GM19438 (cell line): ENCODE data around the gene GADL1.
A peak's percentile ranks its signal among the peaks of the same experiment; 100 is the strongest.

Experiments
- ATAC-seq: cut with Tn5 transposase; IDR thresholded peaks from one replicate; pipeline ENCODE4 v1.9.1; 2021; ENCODE audit warnings: low read depth; ENCODE audit not compliant: unreplicated experiment

The GADL1 gene

GRCh38 chr3:30698549-30698948 is 195.9 kb downstream of the GADL1 start:
- ATAC-seq, result no peak

DNA sequence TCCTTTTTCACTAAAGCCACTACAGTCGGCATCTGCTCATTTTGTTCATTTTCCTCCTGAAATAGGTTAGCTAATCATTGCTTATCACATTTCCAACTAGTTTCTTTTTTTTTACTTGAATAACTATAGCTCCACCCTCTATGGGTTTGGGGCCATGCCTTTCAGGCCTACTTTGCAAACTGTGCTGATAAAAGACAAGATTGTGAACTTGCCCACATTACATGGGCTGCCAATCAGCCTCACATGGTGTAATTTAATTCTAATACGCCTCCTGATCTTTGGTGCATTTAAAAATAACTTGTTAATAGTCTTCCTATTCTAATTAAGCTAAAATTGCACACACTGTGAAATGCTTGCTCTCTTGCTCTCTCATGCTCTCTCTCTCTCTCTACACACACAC is 197.6 kb downstream of the GADL1 start:
- no peak for ATAC-seq

GRCh38 chr3:30696403-30696819 is 198.1 kb downstream of the GADL1 start:
- ATAC-seq, result no peak

DNA sequence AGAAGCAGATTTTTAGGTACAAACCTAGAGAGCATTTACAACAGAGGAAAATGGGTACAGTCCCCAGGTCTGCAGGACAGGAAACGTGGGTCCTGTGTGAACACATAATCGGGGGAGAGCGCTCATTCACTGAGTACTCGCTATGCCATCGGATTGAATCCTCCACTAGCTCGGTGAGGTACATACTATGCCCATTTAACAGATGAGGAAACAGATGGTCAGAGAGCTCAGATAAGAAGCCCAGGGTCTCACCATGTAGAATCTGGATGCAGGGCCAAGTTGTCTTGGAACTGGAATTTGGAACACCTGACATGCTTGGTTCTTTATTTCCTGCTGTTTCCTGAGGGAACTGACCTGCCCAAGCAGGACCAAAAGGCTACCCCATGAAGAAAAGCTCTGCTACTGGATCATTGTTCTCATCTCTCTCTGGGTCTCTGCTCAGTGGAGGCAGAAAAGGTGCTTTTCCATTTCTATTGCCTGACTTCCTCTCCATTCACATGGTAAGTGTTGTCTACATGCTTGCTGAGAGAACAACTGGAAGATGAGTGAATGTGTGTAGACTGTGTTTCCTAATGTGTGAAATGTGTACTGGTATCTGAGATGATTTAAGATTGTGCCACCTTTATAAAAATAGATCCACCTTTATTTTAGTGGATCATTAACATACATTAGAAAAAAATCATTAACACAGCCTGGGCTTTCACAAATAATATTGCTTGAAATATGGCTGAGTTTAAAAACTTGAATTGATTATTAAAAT is 199.0 kb downstream of the GADL1 start:
- no peak for ATAC-seq

DNA sequence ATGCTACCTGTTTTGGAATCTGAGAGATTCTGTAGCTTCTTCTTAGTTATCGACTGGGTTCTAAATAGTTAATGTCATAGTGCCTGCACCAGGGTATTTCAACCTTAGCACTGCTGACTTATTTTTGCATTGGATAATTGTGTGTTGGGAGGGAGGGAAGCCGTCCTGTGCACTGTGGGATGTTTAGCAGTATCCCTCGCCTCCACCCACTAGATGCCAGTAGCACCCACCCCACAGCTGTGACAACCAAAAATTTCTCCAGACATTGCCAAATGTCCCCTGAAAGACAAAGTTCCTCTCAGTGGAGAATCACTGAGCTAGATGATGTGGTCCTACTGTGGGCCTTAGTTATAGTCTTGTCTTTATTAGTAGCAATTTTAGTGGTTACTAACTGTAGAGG is 199.8 kb downstream of the GADL1 start:
- no peak for ATAC-seq

- no peak for ATAC-seq
These were observed 200.3 kb downstream of the GADL1 start for GRCh38 chr3:30694148-30694547.

DNA sequence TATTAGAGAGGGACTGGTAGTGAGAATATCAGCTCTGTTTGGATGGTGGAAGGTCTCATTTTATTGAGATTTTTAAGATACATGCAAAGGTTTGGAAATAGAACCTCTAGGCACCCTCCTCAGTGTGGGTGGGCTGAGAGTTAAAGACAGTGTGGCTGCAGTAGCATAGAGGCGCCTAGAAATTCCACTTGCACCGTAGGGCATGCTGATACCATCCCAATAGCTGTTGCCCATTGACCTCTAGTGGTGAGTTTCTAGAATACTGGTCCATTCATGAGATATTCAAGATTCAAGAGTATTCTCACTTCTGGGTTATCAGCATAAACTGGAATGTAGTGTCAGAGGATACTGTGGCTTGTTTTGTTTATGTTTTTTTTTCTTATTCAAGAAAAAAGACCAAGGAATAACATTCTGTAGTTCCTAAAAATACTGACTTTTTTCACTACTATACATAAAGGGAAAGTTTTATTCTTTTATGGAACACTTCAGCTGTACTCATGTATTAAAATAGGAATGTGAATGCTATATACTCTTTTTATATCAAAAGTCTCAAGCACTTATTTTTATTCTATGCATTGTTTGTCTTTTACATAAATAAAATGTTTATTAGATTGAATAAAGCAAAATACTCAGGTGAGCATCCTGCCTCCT is 200.9 kb downstream of the GADL1 start:
- peak; percentile 90 for ATAC-seq

DNA sequence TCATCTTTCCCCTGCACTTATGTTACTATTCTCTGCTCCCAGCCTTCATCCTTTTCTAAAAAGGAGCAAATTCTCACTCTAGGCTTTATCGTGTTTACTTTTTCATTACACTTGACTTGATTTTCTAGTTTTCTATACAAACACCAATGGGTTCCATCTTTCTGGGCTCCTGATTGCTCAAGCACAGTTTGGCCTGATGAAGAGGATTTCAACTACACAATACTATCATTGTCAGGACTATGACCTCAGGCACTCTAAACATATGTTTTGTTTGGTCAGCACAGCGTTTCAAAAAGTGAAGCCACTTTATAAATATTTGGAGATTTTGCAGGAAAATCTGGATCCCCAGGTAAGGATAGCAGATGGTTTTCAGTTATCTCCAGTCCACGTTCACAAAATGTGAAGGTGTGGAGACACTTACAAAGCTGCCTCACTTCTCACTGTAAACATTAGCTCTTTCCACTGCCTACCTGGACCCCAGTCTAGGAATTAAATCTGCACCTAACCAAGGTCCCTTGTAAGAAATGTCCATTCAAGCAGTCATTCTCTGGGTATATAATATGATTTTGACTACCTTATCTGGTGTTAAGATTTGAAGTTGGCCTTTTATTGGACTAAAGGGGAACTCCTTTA is 201.8 kb downstream of the GADL1 start:
- no peak for ATAC-seq

DNA sequence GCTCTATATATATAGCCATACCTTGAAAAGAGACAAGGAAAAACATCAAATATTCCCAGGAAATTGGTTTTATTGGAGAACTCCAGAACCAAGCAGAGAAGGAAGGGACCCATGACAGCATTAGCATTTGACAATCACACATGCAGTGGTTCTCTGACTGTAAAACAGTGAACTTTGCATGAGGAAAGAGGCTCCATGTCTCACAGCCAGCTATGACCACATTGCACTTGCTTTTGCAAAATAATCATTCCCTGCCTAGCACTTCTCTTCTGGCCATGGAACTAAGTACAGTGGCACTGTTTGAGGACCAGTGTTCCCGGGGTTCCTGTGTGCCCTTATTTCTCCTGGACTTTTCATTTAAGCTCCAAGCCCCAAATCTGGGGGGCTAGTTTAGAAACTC is 202.5 kb downstream of the GADL1 start:
- no peak for ATAC-seq

GRCh38 chr3:30691249-30691880 is 203.1 kb downstream of the GADL1 start:
- ATAC-seq, result no peak

DNA sequence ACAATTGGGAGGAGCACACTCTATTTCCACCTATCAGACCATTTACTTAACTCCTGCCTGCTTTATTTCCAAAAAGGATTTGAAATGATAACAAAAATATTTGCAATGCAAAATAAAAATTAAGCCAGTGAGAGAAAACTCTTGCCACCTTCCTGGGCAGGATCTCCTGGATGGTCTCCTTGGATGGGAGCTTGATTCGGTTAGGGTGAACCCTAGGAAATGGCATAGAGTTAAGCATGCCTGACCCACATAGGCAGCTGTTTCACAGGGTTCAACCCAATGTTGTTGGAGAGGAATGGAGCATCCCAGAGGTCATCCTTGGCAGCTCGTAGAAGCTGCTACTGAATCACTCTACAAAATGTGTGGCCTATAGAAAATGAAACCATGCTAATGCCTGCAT is 204.3 kb downstream of the GADL1 start:
- ATAC-seq, result no peak

DNA sequence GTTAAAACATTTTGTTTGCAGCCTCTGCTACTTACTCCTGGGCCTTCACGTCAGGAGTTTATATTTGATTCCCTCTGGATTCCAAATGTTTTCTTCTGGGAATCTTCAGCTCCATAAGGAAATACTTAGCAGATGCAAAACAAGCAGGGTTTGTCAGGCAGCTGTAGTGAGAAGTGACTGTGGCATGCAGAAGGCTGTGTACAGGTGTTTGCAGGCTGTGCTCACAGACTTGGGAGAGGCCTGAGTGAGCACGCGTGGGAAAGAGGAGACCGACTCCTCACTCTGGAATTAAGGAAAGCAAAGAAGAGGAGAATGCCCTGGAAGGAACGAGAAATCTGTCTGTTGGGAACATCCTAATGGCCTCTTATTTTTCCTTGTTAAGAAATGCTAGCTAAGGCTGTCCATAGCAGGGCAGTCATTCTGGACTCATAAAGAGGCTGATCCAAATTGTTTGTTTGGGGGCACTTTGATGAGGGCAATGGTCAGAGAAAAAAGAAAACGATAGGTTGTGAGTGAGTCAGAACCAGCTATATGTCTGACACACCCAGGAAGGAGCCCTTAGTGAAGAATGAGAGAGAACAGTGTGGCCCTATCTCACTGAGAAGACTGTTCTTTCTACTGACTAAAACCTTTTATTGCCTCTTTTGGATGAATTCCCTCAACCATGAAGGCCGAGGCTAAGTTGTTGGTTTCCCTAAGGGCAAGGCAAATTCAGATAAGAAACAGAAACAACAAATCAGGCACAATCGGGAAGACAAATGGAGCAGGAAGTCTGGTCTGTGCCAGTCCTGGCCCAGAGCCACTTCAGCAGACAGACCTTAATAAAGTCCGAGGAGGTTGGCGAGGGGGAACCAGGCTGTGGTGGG is 205.5 kb downstream of the GADL1 start:
- no peak for ATAC-seq

DNA sequence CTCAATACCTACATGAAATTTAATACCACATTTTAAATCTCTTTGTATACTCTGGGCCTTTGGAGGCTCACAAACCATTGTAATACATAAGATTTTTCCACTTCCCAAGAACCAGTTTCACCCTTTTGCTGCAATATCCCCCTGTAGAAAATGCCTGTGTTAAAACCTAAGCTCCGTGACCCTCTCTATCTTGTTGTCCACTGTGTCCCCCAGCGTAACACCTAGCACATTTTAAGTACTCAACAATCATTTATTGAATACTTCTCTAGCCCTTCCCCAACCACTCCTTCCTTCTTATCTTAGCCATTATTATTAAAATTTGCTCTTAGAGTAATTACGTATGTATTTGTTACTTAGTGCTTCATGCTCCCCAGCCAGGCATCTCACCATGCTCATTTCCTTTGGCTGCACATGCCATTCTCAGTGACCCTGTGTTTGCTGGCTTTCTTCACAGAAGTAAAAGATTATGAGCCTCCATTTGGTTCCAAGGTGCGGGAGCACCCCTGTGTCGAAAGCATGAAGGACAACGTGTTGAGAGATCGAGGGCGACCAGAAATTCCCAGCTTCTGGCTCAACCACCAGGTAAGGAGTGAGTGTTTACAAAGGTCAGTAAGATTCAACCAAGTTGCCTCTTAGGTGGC is 206.4 kb downstream of the GADL1 start:
- no peak for ATAC-seq

DNA sequence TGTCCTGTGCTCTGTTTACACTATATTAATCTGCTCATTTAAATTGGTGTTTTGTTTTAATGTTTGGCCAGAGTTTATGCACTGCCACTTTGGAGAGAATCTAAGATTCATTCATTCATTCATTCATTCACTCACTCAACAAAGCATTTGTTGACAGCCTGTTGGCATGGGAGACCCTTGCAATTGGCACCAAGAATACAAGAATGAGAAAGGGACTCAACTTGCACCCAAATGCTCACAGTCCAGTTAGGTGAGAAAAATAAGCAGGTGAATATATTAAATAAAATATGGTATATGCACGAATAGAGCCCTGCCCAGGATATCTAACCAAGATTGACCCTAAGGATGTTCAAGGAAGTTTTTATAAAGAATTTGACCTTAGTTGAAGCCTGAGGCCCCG is 207.7 kb downstream of the GADL1 start:
- no peak for ATAC-seq

DNA sequence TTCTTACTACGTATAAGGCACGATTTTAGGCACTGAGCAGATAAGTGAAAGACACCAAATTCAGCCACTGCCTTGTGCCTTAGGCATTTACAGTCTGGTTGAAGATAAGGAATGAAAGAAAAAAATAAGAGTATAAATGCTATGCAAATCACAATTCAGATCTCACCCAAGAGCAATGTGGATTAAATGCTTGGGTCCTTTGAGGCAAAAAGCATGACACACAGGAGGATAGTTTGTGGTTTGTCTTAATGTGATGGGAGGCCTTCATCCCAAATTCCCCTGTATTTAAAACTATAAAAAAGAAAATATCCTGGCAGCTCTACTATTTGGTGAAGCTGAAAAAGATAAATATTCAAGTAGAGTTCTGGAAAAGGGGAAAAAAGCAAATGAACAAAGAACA is 208.3 kb downstream of the GADL1 start:
- ATAC-seq, result no peak

DNA sequence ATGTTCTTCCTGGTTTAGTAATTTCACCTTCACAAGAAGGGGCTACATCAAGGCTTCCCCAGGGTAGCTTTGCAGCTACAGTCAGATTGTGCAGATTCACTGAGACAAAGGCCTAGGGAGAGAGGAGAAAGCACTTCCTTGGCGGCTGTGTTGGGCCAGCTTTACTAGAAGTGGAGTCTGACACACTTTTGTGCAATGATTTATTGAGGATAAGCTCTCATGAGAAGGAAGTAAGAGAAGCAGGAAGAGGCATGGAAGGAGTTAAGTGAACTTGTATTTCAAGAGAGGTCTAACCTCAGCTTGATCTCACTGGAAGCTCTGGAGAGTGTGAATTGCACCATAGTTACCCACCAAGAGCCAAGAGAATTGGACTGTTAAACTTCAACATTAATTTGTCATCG is 209.2 kb downstream of the GADL1 start:
- ATAC-seq, result no peak

DNA sequence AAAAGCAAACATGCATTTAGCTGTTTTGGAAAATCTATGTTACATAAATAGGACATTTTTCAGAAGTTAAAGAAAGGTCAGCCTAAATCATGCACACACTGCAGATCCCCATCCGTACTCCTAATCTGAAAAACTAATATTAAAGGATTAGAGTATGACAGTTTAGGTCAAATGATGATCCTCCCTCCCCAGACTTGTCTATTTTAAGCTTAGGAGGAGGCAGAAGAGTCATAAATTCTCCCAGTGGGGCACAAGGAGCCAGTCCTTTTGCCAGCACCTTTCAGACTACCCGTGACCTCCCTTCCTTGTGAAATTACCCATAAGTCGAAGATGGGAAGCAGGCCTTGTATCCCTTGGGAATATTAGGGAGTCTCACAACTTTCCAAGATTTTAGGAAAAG is 210.1 kb downstream of the GADL1 start:
- no peak for ATAC-seq

- ATAC-seq, result no peak
These were observed 210.7 kb downstream of the GADL1 start for GRCh38 chr3:30683769-30684168.

DNA sequence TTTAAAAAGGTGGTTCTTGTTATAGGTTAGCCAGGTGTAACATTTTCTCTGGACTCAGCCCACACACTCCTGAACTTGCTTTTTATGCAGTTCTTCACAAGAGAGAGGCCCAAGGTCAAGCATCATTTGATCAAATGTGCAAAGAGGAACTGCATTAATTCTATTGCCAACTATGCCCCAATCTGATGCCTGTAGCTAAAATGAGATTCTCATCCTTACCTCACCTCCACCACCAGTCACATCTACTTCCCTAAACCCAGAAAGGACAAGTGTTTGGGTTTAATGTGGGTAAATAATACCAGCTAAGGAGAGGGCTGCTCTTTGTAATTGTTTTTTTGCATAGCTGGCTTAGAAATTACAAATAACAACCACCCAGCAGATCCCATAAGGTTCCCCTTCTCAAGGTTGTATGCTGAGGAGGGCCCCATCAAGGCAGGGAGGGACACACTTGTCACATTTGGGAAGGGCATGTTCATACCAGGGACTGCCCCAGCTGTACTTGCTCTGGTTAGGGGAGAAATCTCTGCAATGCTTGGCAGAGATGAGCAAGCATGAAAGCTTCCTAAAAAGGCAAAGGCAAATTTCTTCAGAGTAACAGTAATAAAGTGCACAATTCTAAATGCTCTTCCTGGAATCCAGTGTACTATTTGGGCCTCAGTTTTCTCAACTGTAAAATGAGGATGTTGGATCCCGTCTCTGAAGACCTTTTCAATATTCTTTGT is 211.9 kb downstream of the GADL1 start:
- no peak for ATAC-seq
